Activated CD8-positive, alpha-beta T cell treated with anti-CD3 and anti-CD28 coated beads, Interleukin-2, amount 10 ng/mL, durations not matched to agents 7 days and 5 days (primary cell): ENCODE measurements around the gene TRMT44. TPM values are rescaled to one million over a fixed set of nuclear protein-coding genes. Genes with fewer than 3 reads are reported as not detected.

Experiments
- ATAC-seq: fragments of 150-1000 bp; cut with Tn5 transposase; one replicate; pipeline ENCODE4 v1.10.0; 2021; ENCODE audit warnings: moderate library complexity
- CTCF ChIA-PET: fragments of 350-600 bp; sonication (Branson Sonifier 250); formaldehyde crosslinking; loops from one replicate; lab custom pipeline; 2021; ENCODE audit warnings: antibody characterized with exemption; lab: Charles Lee
- POLR2A ChIA-PET: fragments of 350-600 bp; sonication (Branson Sonifier 250); formaldehyde crosslinking; loops from one replicate; lab custom pipeline; 2021; ENCODE audit warnings: antibody characterized with exemption; lab: Charles Lee
- DNase-seq: peaks from one replicate; pipeline ENCODE4 v3.0.0-alpha.2; 2020
- H3K27ac Mint-ChIP-seq: one replicate; pipeline ENCODE4 v1.8.0; 2021; ENCODE audit warnings: mild to moderate bottlenecking, mixed read lengths
- H3K27me3 Mint-ChIP-seq: one replicate; pipeline ENCODE4 v1.8.0; 2021; ENCODE audit warnings: low read depth, mixed read lengths
- H3K36me3 Mint-ChIP-seq: one replicate; pipeline ENCODE4 v1.8.0; 2021; ENCODE audit warnings: low read depth, mixed read lengths
- H3K4me1 Mint-ChIP-seq: one replicate; pipeline ENCODE4 v1.8.0; 2021; ENCODE audit warnings: low read depth, mixed read lengths
- H3K4me3 Mint-ChIP-seq: one replicate; pipeline ENCODE4 v1.8.0; 2021; ENCODE audit warnings: mild to moderate bottlenecking, mixed read lengths
- H3K9me3 Mint-ChIP-seq: one replicate; pipeline ENCODE4 v1.8.0; 2022; ENCODE audit warnings: mixed read lengths; ENCODE audit not compliant: insufficient read depth
- total RNA-seq, 2 experiments: library from RNA; stranded (reverse); gene quantifications; one replicate each; pipeline ENCODE4 v1.2.3, GENCODE V29; 2021

TRMT44 gene
- total RNA-seq, 2 experiments from 2014 or later: 18.5 to 22.2 TPM

GRCh38 chr4:8439914-8440491 is 574 bp upstream of the TRMT44 start:
- Mint-ChIP-seq H3K4me1 (peaks cover 68% of the 10 kb centered on the region), H3K4me3 (peak overlapping the region; percentile 94), H3K27me3 (no peaks in the 10 kb centered on the region), H3K27ac (peak overlapping the region; percentile 98), H3K36me3 (peaks cover 10% of the 10 kb centered on the region), H3K9me3 (no peaks in the 10 kb centered on the region)
- POLR2A ChIA-PET: interaction anchor here (0.8 to 3.1 kb wide), 5 partner anchors 9 to 31 kb away, joined by 3 to 31 read pairs (median 5); no protein-coding TSS in a partner anchor
- DNase-seq (peak; percentile 50), ATAC-seq (peak; percentile 45)
- CTCF ChIA-PET: interaction anchor here (0.8 to 1.8 kb wide), 5 partner anchors 9 to 248 kb away, joined by 3 to 8 read pairs (median 6); no protein-coding TSS in a partner anchor

GRCh38 chr4:8441499-8442091 is 1.0 kb downstream of the TRMT44 start:
- ATAC-seq: no peak
- H3K4me1 Mint-ChIP-seq: peaks cover 62% of the 10 kb centered on the region

GRCh38 chr4:8442596-8443358 is 2.2 kb downstream of the TRMT44 start:
- no peak for ATAC-seq
- Mint-ChIP-seq H3K4me3 (peak overlapping the region; percentile 45), H3K4me1 (peaks cover 56% of the 10 kb centered on the region), H3K27ac (no peak overlapping the region), H3K27me3 (no peaks in the 10 kb centered on the region), H3K9me3 (no peaks in the 10 kb centered on the region), H3K36me3 (peaks cover 9% of the 10 kb centered on the region)
- ChIA-PET CTCF (no interaction called here), POLR2A (no interaction called here)
- DNase-seq: no peak

More at GRCh38 chr4:8441499-8442091, 1.0 kb downstream of the TRMT44 start:
- ChIA-PET POLR2A (interaction anchor here (1.5 to 3.1 kb wide), 2 partner anchors 12 to 14 kb away, joined by 3 to 31 read pairs; no protein-coding TSS in a partner anchor), CTCF (interaction anchor here (1.8 kb wide), 1 partner anchor 38 kb away, joined by 6 read pairs; no protein-coding TSS in a partner anchor)
- Mint-ChIP-seq H3K9me3 (no peaks in the 10 kb centered on the region), H3K4me3 (peak overlapping the region; percentile 94), H3K27me3 (no peaks in the 10 kb centered on the region), H3K27ac (peak overlapping the region; percentile 58), H3K36me3 (peaks cover 9% of the 10 kb centered on the region)
- no peak for DNase-seq

GRCh38 chr4:8443801-8444200 is 3.2 kb downstream of the TRMT44 start:
- ChIA-PET POLR2A (no interaction called here), CTCF (no interaction called here)
- no peak overlapping the region for H3K27ac Mint-ChIP-seq
- H3K27me3 Mint-ChIP-seq: no peaks in the 10 kb centered on the region
- peaks cover 47% of the 10 kb centered on the region for H3K4me1 Mint-ChIP-seq
- no peak overlapping the region for H3K4me3 Mint-ChIP-seq
- DNase-seq (no peak), ATAC-seq (no peak)
- H3K36me3 Mint-ChIP-seq: peaks cover 11% of the 10 kb centered on the region
- no peaks in the 10 kb centered on the region for H3K9me3 Mint-ChIP-seq

GRCh38 chr4:8446122-8446521 is 5.5 kb downstream of the TRMT44 start:
- ATAC-seq (no peak), DNase-seq (no peak)
- ChIA-PET POLR2A (no interaction called here), CTCF (interaction anchor here (0.7 kb wide), 1 partner anchor 128 kb away, joined by 3 read pairs; no protein-coding TSS in a partner anchor)
- Mint-ChIP-seq H3K27ac (no peak overlapping the region), H3K4me1 (peaks cover 40% of the 10 kb centered on the region), H3K4me3 (no peak overlapping the region), H3K9me3 (no peaks in the 10 kb centered on the region), H3K36me3 (peaks cover 7% of the 10 kb centered on the region), H3K27me3 (no peaks in the 10 kb centered on the region)

GRCh38 chr4:8451440-8452182 is 11.0 kb downstream of the TRMT44 start:
- no peak for ATAC-seq
- no peaks in the 10 kb centered on the region for H3K27me3 Mint-ChIP-seq
- CTCF ChIA-PET: no interaction called here

GRCh38 chr4:8453957-8454356 is 13.4 kb downstream of the TRMT44 start:
- ATAC-seq: no peak
- ChIA-PET CTCF (interaction anchor here (1.0 kb wide), 1 partner anchor 14 kb away, joined by 4 read pairs; no protein-coding TSS in a partner anchor), POLR2A (interaction anchor here (0.5 to 1.0 kb wide), 2 partner anchors 13 to 383 kb away, joined by 3 read pairs; partner anchors contain the start of genes ACOX3 and TRMT44)
- Mint-ChIP-seq H3K27me3 (no peaks in the 10 kb centered on the region), H3K36me3 (peaks cover 30% of the 10 kb centered on the region), H3K4me1 (peaks cover 9% of the 10 kb centered on the region), H3K27ac (no peak overlapping the region), H3K4me3 (no peak overlapping the region), H3K9me3 (no peaks in the 10 kb centered on the region)
- no peak for DNase-seq

More at GRCh38 chr4:8451440-8452182, 11.0 kb downstream of the TRMT44 start:
- peaks cover 27% of the 10 kb centered on the region for H3K36me3 Mint-ChIP-seq
- no peak overlapping the region for H3K27ac Mint-ChIP-seq
- DNase-seq: no peak
- H3K4me3 Mint-ChIP-seq: no peak overlapping the region
- H3K4me1 Mint-ChIP-seq: peaks cover 9% of the 10 kb centered on the region
- no peaks in the 10 kb centered on the region for H3K9me3 Mint-ChIP-seq
- POLR2A ChIA-PET: interaction anchor here (1.3 kb wide), 1 partner anchor 11 kb away, joined by 5 read pairs; the partner anchor contains the start of genes ACOX3 and TRMT44

GRCh38 chr4:8457646-8458252 is 17.2 kb downstream of the TRMT44 start:
- Mint-ChIP-seq H3K36me3 (peaks cover 32% of the 10 kb centered on the region), H3K9me3 (no peaks in the 10 kb centered on the region), H3K4me1 (no peaks in the 10 kb centered on the region), H3K27me3 (no peaks in the 10 kb centered on the region), H3K27ac (no peak overlapping the region), H3K4me3 (no peak overlapping the region)
- no peak for DNase-seq
- ATAC-seq: no peak
- CTCF ChIA-PET: no interaction called here
- POLR2A ChIA-PET: no interaction called here

- POLR2A ChIA-PET: interaction anchor here (0.7 kb wide), 1 partner anchor 158 kb away, joined by 3 read pairs; no protein-coding TSS in a partner anchor
Measured at GRCh38 chr4:8459867-8460445, 19.4 kb downstream of the TRMT44 start.

GRCh38 chr4:8461086-8461485 is 20.5 kb downstream of the TRMT44 start:
- H3K9me3 Mint-ChIP-seq: no peaks in the 10 kb centered on the region
- no peak overlapping the region for H3K27ac Mint-ChIP-seq
- peaks cover 15% of the 10 kb centered on the region for H3K36me3 Mint-ChIP-seq
- DNase-seq (no peak), ATAC-seq (no peak)
- CTCF ChIA-PET: no interaction called here
- POLR2A ChIA-PET: no interaction called here
- no peak overlapping the region for H3K4me3 Mint-ChIP-seq
- H3K27me3 Mint-ChIP-seq: no peaks in the 10 kb centered on the region
- no peaks in the 10 kb centered on the region for H3K4me1 Mint-ChIP-seq

More at GRCh38 chr4:8459867-8460445, 19.4 kb downstream of the TRMT44 start:
- Mint-ChIP-seq H3K27me3 (no peaks in the 10 kb centered on the region), H3K9me3 (no peaks in the 10 kb centered on the region), H3K36me3 (peaks cover 15% of the 10 kb centered on the region), H3K27ac (no peak overlapping the region), H3K4me3 (no peak overlapping the region), H3K4me1 (no peaks in the 10 kb centered on the region)
- CTCF ChIA-PET: no interaction called here
- no peak for ATAC-seq
- DNase-seq: no peak
